Stomach (tissue), 4 donors: ENCODE measurements around the gene HARS1.

Experiments used
- CTCF ChIP-seq, 7 experiments: fragments of 450-650 bp in 4 of 7; fragments of 200-600 bp in 3 of 7; sonication (generic) in 3 of 7; IDR thresholded peaks; one replicate each; pipeline ENCODE4 v1.5.1; 2016 to 2019; ENCODE audit warnings: antibody characterized with exemption in 7 of 7, control low read depth in 2 of 7, mild to moderate bottlenecking in 1 of 7
- EP300 ChIP-seq: sonication (generic); formaldehyde crosslinking; IDR thresholded peaks from one replicate; pipeline ENCODE4 v1.6.1; 2017; ENCODE audit warnings: antibody characterized with exemption
- POLR2A ChIP-seq, 4 donors: fragments of 450-650 bp; IDR thresholded peaks; one replicate each; pipeline ENCODE4 v1.6.1; 2016; ENCODE audit warnings: antibody characterized with exemption in 4 of 4, control low read depth in 2 of 4, mild to moderate bottlenecking in 1 of 4, moderate library complexity in 1 of 4
- POLR2AphosphoS5 ChIP-seq, 3 donors: sonication (generic); formaldehyde crosslinking; IDR thresholded peaks; one replicate each; pipeline ENCODE4 v1.6.1; 2016; ENCODE audit warnings: antibody characterized with exemption in 3 of 3

- TF ChIP-seq CTCF (IDR thresholded peaks at IDR 0.05): no peak
- TF ChIP-seq POLR2AphosphoS5 (IDR thresholded peaks at IDR 0.05): peak in 2 of 3 donors; percentile 25 to 36
- TF ChIP-seq POLR2A (IDR thresholded peaks at IDR 0.05): no peak
- TF ChIP-seq EP300: no peak
These were observed 58.7 kb downstream of the HARS1 start for GRCh38 chr5:140632366-140633020.
